Chondrocyte (in vitro differentiated cells): Measurements from ENCODE around the gene NDUFB8. TPM values are rescaled to one million over a fixed set of nuclear protein-coding genes. Genes with fewer than 3 reads are reported as not detected.
A peak's percentile ranks its signal among the peaks of the same experiment; 100 is the strongest.

Experiments
- DNase-seq: peaks from one replicate; pipeline ENCODE4 v3.0.0; 2021; ENCODE audit warnings: mixed read lengths, low spot score
- H3K27ac Mint-ChIP-seq: one replicate; pipeline ENCODE4 v1.8.0; 2021; ENCODE audit warnings: mild to moderate bottlenecking, moderate library complexity, mixed read lengths; ENCODE audit not compliant: unreplicated experiment
- H3K27me3 Mint-ChIP-seq: 2 replicates; pipeline ENCODE4 v1.8.0; 2021; ENCODE audit warnings: low read depth, mixed read lengths
- H3K36me3 Mint-ChIP-seq: 2 replicates; pipeline ENCODE4 v1.8.0; 2021; ENCODE audit warnings: low read depth, mixed read lengths
- H3K4me1 Mint-ChIP-seq: 2 replicates; pipeline ENCODE4 v1.8.0; 2021; ENCODE audit warnings: low read depth, mild to moderate bottlenecking, mixed read lengths
- H3K4me3 Mint-ChIP-seq: one replicate; pipeline ENCODE4 v1.8.0; 2021; ENCODE audit warnings: mild to moderate bottlenecking, moderate library complexity, mixed read lengths; ENCODE audit not compliant: unreplicated experiment
- H3K9me3 Mint-ChIP-seq: 2 replicates; pipeline ENCODE4 v1.8.0; 2021; ENCODE audit warnings: low read depth, mixed read lengths
- CTCF ChIP-seq: fragments of 200-600 bp; sonication (generic); IDR thresholded peaks from 2 replicates; pipeline ENCODE4 v1.5.0; 2021; ENCODE audit warnings: antibody characterized with exemption, mild to moderate bottlenecking, moderate library complexity
- total RNA-seq: library from RNA; stranded (reverse); gene quantifications from 3 replicates; pipeline ENCODE4 v1.2.1, GENCODE V29; 2021

The NDUFB8 gene
- total RNA-seq, 1 donor from 2014 or later = 127 TPM

GRCh38 chr10:100528921-100529474 lies 673 bp downstream of the NDUFB8 start:
- no peak for TF ChIP-seq CTCF
- Mint-ChIP-seq H3K27ac (peak overlapping the region; percentile 96), H3K4me3 (peak overlapping the region; percentile 100), H3K36me3 (peaks cover 11% of the 10 kb centered on the region), H3K27me3 (no peaks in the 10 kb centered on the region), H3K9me3 (no peaks in the 10 kb centered on the region), H3K4me1 (peaks cover 24% of the 10 kb centered on the region)
- no peak for DNase-seq

GRCh38 chr10:100528123-100528886 lies 1.4 kb downstream of the NDUFB8 start:
- Mint-ChIP-seq H3K27ac (peak overlapping the region; percentile 96), H3K9me3 (no peaks in the 10 kb centered on the region), H3K36me3 (peaks cover 18% of the 10 kb centered on the region), H3K4me3 (peak overlapping the region; percentile 100), H3K4me1 (peaks cover 24% of the 10 kb centered on the region), H3K27me3 (no peaks in the 10 kb centered on the region)
- no peak for DNase-seq
- no peak for TF ChIP-seq CTCF

GRCh38 chr10:100524638-100525037 lies 5.0 kb downstream of the NDUFB8 start:
- peaks cover 24% of the 10 kb centered on the region for H3K4me1 Mint-ChIP-seq
- peak; percentile 36 for TF ChIP-seq CTCF
- H3K36me3 Mint-ChIP-seq = peaks cover 18% of the 10 kb centered on the region
- no peak overlapping the region for H3K27ac Mint-ChIP-seq
- H3K27me3 Mint-ChIP-seq = no peaks in the 10 kb centered on the region
- DNase-seq = no peak
- no peak overlapping the region for H3K4me3 Mint-ChIP-seq
- H3K9me3 Mint-ChIP-seq = no peaks in the 10 kb centered on the region

- TF ChIP-seq CTCF = no peak
- Mint-ChIP-seq H3K4me1 (peaks cover 23% of the 10 kb centered on the region), H3K4me3 (no peak overlapping the region), H3K27me3 (no peaks in the 10 kb centered on the region), H3K9me3 (no peaks in the 10 kb centered on the region), H3K36me3 (peaks cover 18% of the 10 kb centered on the region), H3K27ac (no peak overlapping the region)
- DNase-seq = no peak
Measured at GRCh38 chr10:100524206-100524605, 5.5 kb downstream of the NDUFB8 start.

GRCh38 chr10:100522945-100523344 lies 6.7 kb downstream of the NDUFB8 start:
- Mint-ChIP-seq H3K4me1 (peaks cover 18% of the 10 kb centered on the region), H3K36me3 (peaks cover 18% of the 10 kb centered on the region), H3K9me3 (no peaks in the 10 kb centered on the region), H3K27me3 (no peaks in the 10 kb centered on the region), H3K27ac (no peak overlapping the region), H3K4me3 (no peak overlapping the region)
- no peak for TF ChIP-seq CTCF
- no peak for DNase-seq
